A549 treated with AZD9567 at 1 μM for 4 hours (cell line): ENCODE results near the gene CD300LF. TPM values are rescaled to one million over a fixed set of nuclear protein-coding genes. Genes with fewer than 3 reads are reported as not detected.

Experiments
- total RNA-seq: library from RNA; stranded (reverse); fragments of 200-300 nt; extraction: Qiagen RNA extraction; gene quantifications from 5 replicates; pipeline ENCODE4 v1.2.3, GENCODE V29; 2022; ENCODE audit not compliant: insufficient read depth

CD300LF gene
- not detected in 5 replicates for total RNA-seq

DNA sequence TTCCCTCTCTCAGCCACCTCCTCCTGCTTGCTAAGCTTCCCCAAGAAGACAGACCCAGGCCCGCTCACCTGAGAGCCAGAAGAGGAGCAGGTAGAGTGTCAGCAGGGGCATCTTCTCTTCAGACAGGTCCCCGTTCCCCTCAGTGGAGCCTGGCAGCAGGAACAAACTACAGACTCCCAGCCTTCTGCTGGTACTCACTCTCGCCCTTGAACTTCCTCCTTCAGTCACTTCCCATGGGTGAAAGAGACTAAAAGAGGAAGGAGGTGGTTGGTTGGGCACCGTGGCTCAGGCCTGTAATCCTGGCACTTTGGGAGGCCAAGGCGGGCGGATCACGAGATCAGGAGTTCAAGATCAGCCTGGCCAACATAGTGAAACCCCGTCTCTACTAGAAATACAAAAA, at the start of gene CD300LF:
TSS of gene CD300LF (minus strand) at position 168 of the 400 bp plus-strand sequence. CDS start at position 111, 57 bp downstream.

DNA sequence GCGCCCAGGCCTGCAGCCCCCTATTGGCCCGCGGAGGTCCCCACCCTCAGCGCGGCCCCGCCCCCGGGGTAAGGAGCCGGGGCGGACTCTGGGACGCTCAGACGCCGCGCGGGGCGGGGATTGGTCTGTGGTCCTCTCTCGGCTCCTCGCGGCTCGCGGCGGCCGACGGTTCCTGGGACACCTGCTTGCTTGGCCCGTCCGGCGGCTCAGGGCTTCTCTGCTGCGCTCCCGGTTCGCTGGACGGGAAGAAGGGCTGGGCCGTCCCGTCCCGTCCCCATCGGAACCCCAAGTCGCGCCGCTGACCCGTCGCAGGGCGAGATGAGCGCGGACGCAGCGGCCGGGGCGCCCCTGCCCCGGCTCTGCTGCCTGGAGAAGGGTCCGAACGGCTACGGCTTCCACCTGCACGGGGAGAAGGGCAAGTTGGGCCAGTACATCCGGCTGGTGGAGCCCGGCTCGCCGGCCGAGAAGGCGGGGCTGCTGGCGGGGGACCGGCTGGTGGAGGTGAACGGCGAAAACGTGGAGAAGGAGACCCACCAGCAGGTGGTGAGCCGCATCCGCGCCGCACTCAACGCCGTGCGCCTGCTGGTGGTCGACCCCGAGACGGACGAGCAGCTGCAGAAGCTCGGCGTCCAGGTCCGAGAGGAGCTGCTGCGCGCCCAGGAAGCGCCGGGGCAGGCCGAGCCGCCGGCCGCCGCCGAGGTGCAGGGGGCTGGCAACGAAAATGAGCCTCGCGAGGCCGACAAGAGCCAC, 36.0 kb upstream of the CD300LF start, which contains the start of gene NHERF1:
TSS of gene NHERF1 (plus strand) at position 100 of the 750 bp plus-strand sequence. CDS start at position 319, 219 bp downstream.

DNA sequence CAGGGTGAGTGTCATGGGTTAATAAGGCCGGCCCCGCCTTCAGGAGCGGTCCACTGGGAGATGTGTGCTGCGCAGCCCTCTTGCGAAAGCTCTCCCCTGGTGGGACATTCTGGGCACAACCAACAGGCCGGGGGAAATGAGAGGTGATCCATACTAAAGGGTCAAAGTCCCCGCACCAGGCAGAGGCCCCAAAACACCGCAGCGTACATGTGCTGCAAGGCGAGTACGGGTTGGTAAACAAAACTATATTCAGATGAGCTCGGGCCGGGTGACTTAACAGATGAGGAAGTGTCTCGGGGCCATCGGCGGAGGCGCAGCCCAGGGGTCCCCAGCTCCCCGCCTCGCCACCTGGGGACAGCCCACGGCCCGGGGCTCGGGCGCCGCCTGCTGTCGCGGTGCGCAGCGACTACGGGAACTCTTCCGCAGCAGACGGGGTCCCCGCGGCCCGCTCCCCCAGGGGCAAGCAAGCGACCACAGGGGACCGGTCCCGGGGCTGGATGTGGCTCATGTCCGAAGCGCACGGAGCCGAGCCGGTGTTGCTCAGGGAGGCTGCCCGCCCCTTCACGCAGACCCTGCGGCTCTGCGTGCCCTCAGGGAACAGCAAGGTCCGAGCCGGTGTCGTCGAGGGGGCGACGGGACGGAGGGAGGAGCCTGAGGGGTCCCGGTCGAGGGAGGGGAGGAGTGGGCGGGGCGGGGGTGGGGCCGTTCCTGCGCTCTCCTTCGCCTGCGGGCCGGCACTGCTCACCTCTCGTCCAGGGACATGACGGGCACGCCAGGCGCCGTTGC, 24.0 kb upstream of the CD300LF start, which contains the start of gene RAB37:
TSS of gene RAB37 (plus strand) at position 744 of the 786 bp plus-strand sequence. CDS start at position 761, 17 bp downstream.

Other genes with a start within 250 kb of the CD300LF start
- 0.09 to 0.15 TPM in 2 of 5 replicates, not detected in the others for gene CD300A, start 246.3 kb downstream of the CD300LF start, total RNA-seq
- 0.05 to 0.12 TPM (median 0.07 TPM) in 4 of 5 replicates, not detected in the other for gene CD300LB, start 181.4 kb downstream of the CD300LF start, total RNA-seq
- 0.13 to 0.19 TPM (median 0.16 TPM) in 4 of 5 replicates, not detected in the other for gene CD300C, start 166.8 kb downstream of the CD300LF start, total RNA-seq
- 0.39 to 0.70 TPM (median 0.45 TPM) in 4 of 5 replicates, not detected in the other for gene CD300H, start 145.4 kb downstream of the CD300LF start, total RNA-seq
- not detected in 5 replicates for gene CD300LD, start 120.6 kb downstream of the CD300LF start, total RNA-seq
- gene CD300E, start 89.2 kb downstream of the CD300LF start, total RNA-seq, result not detected in 5 replicates
- gene RAB37, start 24.3 kb upstream of the CD300LF start, total RNA-seq, result 0.79 to 1.5 TPM (median 1.1 TPM) in 4 of 5 replicates, not detected in the other
- gene NHERF1, start 35.7 kb upstream of the CD300LF start, total RNA-seq, result 46.1 to 57.7 TPM (median 49.1 TPM) in 5 replicates
- gene NAT9, start 63.4 kb upstream of the CD300LF start, total RNA-seq, result 53.1 to 62.5 TPM (median 56.5 TPM) in 5 replicates
- gene GRIN2C, start 147.0 kb upstream of the CD300LF start, total RNA-seq, result 0.16 to 0.53 TPM (median 0.23 TPM) in 4 of 5 replicates, not detected in the other
- 49.1 to 79.5 TPM (median 65.5 TPM) in 5 replicates for gene FDXR, start 160.1 kb upstream of the CD300LF start, total RNA-seq
- gene FADS6, start 180.7 kb upstream of the CD300LF start, total RNA-seq, result 0.03 to 0.15 TPM (median 0.06 TPM) in 3 of 5 replicates, not detected in the others
- 0.06 to 0.09 TPM (median 0.06 TPM) in 4 of 5 replicates, not detected in the other for gene USH1G, start 210.3 kb upstream of the CD300LF start, total RNA-seq
- 0.03 to 0.08 TPM (median 0.06 TPM) in 4 of 5 replicates, not detected in the other for gene OTOP2, start 211.3 kb upstream of the CD300LF start, total RNA-seq
- not detected in 5 replicates for gene OTOP3, start 223.0 kb upstream of the CD300LF start, total RNA-seq